HG03571 (cell line): ENCODE measurements around the gene RPF1.
A peak's percentile ranks its signal among the peaks of the same experiment; 100 is the strongest.
"Not testable (repeated sequence)": the region's sequence is repeated elsewhere in the genome, so short reads cannot be mapped to it uniquely, and the experiment has no call there.

Experiments used
- ATAC-seq: cut with Tn5 transposase; IDR thresholded peaks from one replicate; pipeline ENCODE4 v1.9.1; 2021; ENCODE audit not compliant: unreplicated experiment

RPF1 gene

DNA sequence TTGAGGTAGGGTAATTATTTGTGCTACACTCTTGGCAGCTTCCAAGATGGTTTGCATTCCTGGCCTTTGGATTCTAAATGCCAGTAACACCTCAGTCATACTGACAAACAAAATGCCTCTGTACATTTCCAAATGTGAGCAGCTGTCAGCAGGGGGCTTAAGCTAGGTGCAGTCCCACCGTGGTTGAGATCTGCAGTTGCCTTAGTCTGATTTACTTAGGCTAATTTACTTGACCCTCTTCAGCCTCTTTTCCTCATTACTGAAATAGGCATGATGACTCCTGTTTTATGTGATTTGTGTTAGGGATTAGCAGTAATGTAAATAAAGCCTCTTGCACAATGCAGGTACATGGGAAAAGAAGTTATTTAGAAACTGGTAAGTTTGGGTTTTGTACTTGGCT is 13.7 kb downstream of the RPF1 start:
- ATAC-seq, result no peak

DNA sequence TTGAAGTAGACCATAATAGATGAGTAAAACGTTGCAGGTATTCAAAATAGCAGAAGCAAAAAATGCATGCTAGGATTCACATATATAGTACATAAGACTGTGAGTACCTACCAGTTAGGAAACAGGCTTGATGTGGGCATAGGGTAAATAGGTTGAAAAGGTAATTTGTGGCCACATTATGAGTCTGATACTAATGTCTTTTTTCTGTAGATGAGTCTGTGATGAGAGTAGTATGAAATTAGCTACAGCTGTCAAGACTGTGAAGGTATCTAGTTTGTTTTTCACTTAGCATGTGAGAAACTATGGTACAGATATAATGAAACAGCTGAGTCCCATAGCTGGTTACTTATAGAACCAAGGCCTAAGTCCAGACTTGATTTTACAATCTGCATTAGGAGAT is 14.7 kb downstream of the RPF1 start:
- ATAC-seq, result no peak

DNA sequence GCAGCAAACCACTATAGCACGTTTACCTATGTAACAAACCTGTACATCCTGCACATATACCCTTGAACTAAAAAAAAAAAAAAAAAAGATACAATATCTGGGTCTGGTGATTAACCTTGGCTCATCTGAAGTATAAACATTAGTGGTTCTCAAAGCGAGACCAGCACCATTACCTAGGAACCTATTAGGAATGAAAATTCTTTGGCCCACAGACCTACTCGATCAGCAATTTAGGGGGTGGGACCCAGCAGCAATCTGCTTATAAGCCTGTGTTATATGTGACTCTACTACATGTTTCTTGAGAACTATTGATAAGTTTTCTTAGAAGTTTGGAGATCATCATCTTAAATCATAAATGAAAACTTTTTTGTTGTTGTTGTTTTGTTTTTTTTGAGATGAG is 17.4 kb downstream of the RPF1 start:
- no peak for ATAC-seq

DNA sequence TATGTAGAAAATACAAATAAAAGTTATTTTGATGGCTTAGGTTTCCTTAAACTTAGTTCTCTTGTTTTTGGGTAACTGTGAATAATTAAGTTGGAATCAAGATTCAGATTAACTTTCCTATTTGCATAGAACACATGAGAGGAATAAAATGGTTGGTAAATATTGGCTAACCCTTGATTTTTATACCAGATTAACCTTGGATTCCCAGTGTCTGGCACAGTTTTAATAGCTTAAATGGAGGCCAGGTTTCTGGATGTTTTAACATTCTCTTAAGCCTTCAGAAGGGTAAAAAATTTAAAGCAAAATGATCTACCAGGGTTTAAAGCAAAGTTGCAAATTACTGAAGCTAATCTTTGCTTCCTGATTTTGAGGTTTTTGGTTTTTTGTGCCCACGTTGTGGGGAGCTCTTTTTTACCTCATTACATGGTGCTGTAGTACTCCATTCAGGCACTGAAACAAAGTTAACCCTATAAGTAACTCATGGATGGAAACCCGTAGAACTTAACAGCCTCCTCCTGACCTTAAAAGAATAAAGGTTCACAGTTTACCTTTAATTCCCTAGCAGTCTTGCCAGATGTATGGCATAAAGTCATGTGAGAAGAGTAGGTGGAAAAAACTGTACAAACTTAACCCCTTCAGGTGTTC is 18.7 kb downstream of the RPF1 start:
- ATAC-seq, result no peak

DNA sequence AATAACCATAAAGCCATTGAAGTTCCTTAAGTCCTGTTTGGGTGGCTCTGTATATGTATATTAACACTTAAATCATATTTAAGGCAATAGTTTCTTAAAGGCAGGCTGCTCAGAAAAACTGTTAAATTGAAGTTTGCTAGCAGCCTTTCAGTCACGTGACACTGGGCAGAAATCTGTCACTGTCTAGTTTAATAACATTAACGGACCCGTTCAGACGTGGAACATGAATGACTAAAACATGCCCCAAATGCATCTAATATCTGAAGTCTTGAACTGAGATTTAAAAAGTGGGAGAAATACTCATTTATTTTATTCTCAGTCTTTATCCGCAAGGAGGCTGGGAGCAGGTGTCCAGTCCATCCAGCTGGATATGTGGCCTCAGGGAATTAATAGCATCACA is 23.9 kb downstream of the RPF1 start:
- ATAC-seq, result no peak

DNA sequence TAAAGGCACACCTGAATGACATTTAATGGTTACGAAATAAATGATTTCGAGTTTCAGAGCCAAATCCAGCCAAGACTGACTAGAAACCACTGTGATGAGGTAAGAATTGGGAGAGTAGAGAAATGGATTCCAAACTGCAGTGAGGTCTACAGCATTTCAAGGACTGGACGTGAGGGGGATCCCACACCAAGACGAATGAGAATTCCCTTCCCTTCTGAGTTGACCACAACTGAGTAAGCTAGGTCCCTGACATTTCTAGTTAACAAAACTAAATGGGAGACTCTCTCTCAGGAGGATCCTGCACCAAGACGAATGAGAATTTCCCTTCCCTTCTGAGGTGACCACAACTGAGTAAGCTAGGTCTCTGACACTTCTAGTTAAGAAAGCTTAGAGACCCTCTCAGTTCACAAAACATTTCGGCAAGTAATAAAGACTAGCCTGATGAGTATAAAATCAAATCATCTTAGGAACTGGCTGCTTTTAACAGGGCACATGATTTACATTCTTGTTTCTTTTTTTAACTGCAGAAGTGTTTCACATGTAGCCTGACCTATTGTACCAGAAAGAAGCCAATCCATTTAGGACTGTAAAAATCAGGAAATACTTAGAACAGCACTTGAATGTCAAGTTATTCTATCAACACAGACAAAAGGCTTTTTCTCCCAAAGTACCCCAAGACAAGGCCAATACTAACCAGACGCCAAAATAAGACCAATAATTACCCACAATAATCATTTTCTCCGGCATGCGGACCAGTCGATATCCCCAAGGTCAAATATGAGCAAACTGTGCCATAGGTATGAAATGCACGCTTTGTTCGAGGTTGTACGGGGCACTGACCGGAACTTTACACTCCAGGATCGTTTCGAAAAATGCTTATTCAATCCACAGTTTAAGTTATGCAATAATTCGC is 25.8 kb downstream of the RPF1 start:
- no peak for ATAC-seq

DNA sequence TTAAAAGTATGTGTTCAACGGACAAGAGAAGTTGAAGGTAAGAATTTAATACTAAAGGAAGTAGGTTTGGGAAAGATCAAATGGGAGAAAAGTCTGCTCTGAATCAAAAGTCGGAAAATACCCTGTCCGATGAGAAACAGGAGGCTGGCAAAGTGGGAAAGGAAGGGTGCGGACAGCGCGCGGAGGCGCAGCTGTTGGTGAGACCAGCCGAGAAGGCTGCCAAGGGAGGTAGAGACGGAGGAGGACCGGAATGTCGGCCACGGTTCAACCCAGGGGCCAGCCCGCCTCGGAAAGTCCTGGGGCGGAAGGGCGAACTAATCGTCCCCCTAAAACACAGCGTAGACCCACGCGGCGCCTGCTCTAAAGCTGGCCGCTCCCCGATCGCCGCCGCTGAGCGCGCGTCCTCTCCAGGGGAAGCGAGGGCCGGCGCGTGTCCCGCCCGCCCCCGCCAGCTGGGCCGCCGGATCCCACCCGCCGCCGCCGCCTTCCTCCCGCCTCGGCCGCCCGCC is 26.5 kb downstream of the RPF1 start:
- peak; percentile 36 for ATAC-seq

DNA sequence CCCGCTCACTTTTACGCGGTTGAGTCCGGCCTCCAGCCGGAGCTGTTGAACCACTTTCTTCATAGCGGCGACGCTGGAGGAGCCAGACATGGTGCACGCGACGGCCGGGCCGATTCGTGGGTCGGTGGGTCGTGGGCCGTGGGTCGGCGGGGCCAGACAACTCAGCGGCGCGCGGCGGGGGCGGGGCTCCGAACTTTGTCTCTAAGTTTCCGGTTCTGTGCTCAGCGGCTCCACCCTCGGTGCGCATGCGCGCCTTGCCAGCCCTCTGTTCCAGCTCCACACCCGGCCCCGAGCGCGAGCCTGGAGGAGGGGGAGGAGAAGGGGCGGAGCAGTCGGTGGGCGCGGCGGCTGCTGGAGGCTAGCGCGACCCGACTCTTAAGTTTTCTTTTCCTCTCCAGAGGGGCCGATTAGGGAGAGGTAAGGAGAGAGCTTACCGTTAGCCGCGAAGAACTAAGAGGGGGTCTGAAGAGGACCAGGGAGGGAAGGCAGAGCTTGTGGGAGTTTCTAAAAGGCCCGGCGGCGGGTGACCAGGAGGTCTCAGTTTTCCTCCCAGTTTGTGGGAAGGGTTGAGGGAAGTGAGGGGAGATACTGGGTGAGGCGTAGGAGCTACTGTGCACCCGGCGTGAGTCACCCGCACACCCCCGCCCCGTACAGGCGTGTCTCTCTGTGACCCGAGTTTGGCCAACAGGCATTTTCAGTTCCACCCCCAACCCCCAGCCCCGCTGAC is 27.1 kb downstream of the RPF1 start, which contains the start of the genes GNG5 and SPATA1:
GNG5 (minus strand) TSS at position 580 of the 727 bp plus-strand sequence; CDS start at position 90, 490 bp downstream.
SPATA1 (plus strand) TSS at position 385 of the 727 bp plus-strand sequence. CDS start 9,974 bp downstream, outside the sequence.
- ATAC-seq, result peak; percentile 79

DNA sequence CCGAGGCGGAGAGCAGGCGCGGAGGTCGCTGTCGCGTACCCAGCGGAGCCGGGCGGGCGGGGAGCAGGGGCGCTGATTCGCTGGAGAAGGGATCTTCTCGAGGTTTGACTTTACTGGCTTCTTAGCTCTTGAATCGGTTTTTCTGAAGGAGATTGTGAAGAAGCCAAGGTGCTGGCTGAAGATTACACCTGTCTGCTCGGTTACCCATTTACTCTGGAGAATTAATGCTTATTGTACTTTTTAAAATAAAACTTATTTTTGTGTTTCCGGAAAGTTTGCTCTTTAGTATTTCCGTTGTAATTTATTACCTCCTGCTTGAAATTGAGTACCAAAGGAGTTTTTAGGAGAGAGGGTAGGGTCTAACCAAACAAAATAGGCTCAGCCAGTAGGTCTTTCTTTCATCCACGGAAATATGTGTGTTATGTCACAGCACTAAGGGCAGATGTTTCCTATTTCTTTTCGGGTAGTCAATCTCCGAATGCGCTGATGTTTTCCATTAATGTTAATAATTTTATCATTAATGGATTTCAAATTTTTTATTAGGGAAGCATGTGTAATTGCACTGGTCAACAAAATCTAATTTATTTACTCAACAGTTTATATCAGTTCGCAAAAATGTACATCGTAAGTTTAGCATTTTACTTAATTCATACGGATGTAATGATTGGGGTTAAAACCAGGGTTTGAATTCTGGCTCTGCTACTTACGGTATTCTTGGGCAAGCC is 27.8 kb downstream of the RPF1 start:
- ATAC-seq, result no peak

DNA sequence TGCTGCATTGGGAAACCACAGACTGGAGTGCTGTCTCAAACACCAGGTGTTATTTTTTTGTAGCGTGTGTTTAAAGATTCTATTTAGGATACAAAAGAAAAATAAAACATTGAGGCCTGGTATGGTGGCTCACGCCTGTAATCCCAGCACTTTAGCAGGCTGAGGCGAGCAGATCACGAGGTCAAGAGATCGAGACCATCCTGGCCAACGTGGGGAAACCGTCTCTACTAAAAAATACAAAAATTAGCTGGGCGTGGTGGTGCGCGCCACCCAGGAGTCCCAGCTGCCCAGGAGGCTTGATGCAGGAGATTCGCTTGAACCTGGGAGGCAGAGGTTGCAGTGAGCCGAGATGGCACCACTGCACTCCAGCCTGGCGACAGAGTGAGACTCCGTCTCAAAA is 28.8 kb downstream of the RPF1 start:
- ATAC-seq, result not testable (repeated sequence)

DNA sequence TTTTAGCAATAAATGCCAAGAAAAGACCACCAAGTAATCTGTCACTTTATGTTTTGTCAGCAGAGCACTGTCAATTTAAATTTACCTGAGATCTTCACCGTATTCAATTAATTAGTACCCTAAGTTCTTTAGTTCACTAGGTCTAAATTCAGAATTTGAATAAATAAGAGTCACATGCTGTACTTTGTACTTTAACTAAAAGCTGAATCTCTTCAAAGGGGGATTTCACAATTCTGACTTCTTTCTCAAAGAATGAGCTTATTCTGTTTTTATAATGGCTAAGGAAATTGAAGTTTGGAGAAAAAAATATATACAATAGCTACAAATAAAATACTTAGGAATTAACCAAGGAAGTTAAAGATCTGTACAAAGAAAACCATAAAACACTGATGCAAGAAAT is 29.4 kb downstream of the RPF1 start:
- no peak for ATAC-seq

DNA sequence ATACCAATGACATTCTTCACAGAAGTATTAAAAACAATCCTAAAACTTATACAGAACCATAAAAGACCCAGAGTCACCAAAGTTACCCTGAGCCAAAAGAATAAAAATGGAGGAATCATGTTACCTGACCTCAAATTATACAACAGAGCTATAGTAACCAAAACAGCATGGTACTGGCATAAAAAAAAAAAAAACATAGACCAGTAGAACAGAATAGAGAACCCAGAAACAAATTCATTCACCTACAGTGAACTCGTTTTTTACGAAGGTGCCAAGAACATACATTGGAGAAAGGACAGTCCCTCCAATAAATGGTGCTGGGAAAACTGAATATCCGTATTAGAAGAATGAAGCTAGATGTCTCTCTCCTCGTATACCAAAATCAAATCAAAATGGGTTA is 30.0 kb downstream of the RPF1 start:
- ATAC-seq, result no peak

DNA sequence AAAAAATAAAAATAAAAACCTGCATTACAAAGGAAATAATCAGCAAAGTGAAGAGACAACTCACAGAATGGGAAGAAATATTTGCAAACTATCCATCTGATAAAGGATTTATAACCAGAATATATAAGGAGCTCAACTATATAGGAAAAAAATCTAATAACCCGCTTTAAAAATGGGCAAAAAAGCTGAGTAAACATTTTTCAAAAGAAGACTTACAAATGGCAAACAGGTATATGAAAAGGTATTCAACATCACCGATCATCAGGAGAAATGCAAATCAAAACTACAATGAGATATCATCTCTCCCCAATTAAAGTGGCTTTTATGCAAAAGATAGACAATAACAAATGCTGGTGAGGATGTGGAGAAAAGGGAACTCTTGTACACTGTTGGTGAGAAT is 31.1 kb downstream of the RPF1 start:
- no peak for ATAC-seq

DNA sequence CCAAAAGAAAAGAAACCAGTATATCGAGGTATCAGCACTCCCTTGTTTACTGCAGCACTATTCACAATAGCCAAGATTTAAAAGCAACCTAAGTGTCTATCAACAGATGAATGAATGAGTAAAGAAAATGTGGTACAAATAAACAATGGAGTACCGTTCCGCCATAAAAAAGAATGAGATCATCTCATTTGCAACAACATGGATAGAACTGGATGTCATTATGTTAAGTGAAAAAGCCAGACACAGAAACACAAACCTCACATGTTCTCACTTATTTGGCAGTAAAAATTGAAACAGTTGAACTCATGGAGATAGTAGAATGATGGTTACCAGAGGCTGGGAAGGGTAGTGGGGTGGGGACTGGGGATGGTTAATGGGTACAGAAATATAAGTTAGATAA is 31.6 kb downstream of the RPF1 start:
- ATAC-seq, result no peak

DNA sequence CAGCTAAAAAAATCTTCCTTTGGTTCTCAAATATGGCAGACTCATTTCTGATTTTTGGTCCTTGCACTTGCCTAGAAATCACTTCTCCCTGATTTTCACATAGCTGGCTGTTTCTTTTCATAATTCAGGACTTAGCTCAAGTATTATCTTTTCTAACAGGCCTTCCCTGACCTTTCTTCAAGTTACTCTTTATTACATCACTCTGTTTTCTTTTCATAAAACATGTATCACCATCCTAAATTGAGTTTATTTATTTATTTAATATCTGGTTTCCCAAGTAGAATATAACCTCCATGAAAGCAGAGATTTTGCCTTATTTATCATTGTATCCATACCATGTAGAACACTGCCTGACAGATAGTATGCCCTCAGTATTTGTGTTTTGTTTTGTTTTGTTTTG is 45.5 kb downstream of the RPF1 start:
- ATAC-seq, result no peak

DNA sequence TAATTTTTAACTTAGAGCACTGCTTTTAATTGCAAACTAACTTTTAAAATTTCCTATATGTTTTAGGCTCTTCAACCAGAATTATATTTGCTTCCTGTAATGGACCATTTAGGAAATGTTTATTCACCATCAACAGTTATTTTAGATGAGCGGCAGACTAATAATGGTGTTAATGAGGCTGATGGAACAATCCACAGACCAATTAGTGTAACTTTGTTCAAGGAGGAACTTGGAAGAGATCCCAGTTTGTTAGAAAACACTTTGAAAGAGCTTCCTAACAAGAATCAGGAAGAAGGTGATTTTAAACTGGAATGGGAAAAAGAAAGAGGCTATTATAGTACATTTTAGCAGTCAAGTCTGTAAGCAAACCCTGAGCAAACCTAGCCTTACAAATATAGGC is 46.7 kb downstream of the RPF1 start:
- no peak for ATAC-seq

DNA sequence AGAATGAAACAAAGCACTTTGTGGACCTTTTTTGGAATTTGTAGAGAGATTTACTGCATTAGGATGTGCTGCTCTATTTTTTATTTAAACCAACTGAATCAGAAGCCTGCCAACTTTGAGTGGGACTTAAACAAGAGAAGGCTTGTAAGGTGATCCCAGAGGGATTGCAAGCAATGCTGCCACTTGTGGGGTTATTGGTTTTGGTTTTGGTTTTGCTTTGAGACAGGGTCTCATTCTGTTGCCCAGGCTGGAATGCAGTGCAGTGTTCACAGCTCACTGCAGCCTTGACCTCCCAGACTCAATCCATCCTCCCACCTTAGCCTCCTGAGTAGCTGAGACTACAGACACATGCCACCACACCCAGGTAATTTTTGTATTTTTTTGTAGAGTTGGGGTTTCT is 59.5 kb downstream of the RPF1 start:
- peak; percentile 61 for ATAC-seq

DNA sequence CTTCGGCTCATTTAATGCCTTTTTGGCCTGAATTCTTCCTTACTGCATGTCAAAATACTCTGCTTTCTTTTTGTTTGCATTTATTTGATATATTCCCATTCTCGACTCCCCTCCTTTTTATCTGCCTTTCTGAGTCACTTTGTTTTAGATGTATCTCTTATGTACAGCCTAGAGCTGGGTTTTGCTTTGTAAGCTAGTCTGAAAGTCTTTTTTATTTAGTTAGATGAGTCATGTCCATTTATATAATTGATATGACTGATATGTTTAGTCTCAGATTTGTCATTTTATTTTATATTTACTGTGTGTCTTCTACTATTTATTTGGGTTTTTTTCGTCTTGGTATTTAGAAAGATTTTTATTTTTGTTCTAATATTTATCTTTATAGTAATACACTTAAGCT is 60.9 kb downstream of the RPF1 start:
- ATAC-seq, result no peak

DNA sequence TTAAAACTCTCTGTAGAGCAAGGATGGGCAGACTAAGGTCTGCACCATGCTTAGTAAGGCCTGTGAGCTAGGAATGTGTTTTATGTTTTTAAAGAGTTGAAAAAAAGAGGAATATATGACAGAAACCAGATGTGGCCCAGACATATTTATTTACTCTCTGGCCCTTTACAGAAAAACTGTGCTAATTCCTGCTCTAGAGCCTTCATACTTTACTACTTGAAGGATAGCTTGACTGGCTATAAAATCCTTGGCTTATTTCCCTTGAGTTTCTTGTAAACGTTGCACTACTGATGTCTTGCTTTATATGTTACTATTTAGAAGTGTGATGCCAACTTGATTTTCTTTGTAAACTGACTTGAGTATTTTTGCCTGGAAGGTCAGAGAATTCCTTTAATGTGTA is 61.7 kb downstream of the RPF1 start:
- no peak for ATAC-seq

DNA sequence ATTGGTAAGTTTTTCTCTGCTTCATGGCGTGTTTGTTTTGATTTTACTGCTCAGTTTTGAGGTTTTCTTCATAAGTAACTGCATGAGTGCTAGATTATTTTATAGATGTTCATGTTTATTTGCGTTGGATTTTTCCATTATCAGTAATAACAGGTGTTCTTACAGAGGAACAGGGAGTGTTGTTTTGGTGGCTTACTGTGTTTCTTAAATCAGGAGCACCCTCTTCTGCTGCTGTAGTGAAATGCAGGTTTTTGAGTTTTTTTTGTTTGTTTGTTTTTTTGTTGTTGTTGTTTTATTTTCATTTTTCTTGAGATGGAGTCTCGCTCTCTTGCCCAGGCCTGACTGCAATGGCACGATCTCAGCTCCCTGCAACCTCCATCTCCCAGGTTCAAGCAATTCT is 62.6 kb downstream of the RPF1 start:
- no peak for ATAC-seq
